Skeletal muscle cell (primary cell): Measurements from ENCODE around the gene KRT80.

Experiments used
- DNase-seq: peaks from one replicate; pipeline ENCODE4 v3.0.0-alpha.2; 2010; ENCODE audit warnings: low read depth
- H3K4me3 ChIP-seq: 2 replicates; pipeline ENCODE4 v1.5.1; 2011; ENCODE audit warnings: low read depth, mild to moderate bottlenecking, control low read depth, low read length, moderate library complexity

Gene KRT80

GRCh38 chr12:52202361-52203078, 10.7 kb upstream of the KRT80 start:
- H3K4me3 ChIP-seq = no peak overlapping the region
- no peak for DNase-seq

GRCh38 chr12:52201451-52201839, 9.6 kb upstream of the KRT80 start:
- H3K4me3 ChIP-seq = no peak overlapping the region
- DNase-seq = no peak

GRCh38 chr12:52200781-52201450, 9.1 kb upstream of the KRT80 start:
- no peak overlapping the region for H3K4me3 ChIP-seq
- no peak for DNase-seq

GRCh38 chr12:52200086-52200780, 8.4 kb upstream of the KRT80 start:
- DNase-seq = no peak

GRCh38 chr12:52199294-52199919, 7.6 kb upstream of the KRT80 start:
- H3K4me3 ChIP-seq = no peak overlapping the region
- no peak for DNase-seq

More at GRCh38 chr12:52200086-52200780, 8.4 kb upstream of the KRT80 start:
- H3K4me3 ChIP-seq = no peak overlapping the region

GRCh38 chr12:52198454-52199215, 6.8 kb upstream of the KRT80 start:
- no peak overlapping the region for H3K4me3 ChIP-seq
- no peak for DNase-seq

GRCh38 chr12:52197371-52198231, 5.8 kb upstream of the KRT80 start:
- H3K4me3 ChIP-seq = no peak overlapping the region
- DNase-seq = no peak

- no peak overlapping the region for H3K4me3 ChIP-seq
- no peak for DNase-seq
Observed at GRCh38 chr12:52195065-52195730, 3.4 kb upstream of the KRT80 start.

GRCh38 chr12:52193991-52194390, 2.2 kb upstream of the KRT80 start:
- no peak overlapping the region for H3K4me3 ChIP-seq
- no peak for DNase-seq

- no peak overlapping the region for H3K4me3 ChIP-seq
- no peak for DNase-seq
Observed at GRCh38 chr12:52193532-52193931, 1.7 kb upstream of the KRT80 start.

GRCh38 chr12:52190860-52191729, 719 bp downstream of the KRT80 start:
- H3K4me3 ChIP-seq = peak overlapping the region; percentile 18
- no peak for DNase-seq

- no peak for DNase-seq
- H3K4me3 ChIP-seq = no peak overlapping the region
Observed at GRCh38 chr12:52189376-52190174, 2.2 kb downstream of the KRT80 start.

- H3K4me3 ChIP-seq = no peak overlapping the region
Observed at GRCh38 chr12:52188658-52189057, 3.2 kb downstream of the KRT80 start.

GRCh38 chr12:52187640-52188039, 4.2 kb downstream of the KRT80 start:
- DNase-seq = no peak
- no peak overlapping the region for H3K4me3 ChIP-seq

More at GRCh38 chr12:52188658-52189057, 3.2 kb downstream of the KRT80 start:
- DNase-seq = no peak

GRCh38 chr12:52187206-52187605, 4.6 kb downstream of the KRT80 start:
- H3K4me3 ChIP-seq = no peak overlapping the region
- DNase-seq = no peak

GRCh38 chr12:52186118-52186840, 5.5 kb downstream of the KRT80 start:
- H3K4me3 ChIP-seq = no peak overlapping the region
- no peak for DNase-seq
